H1 (cell line): ENCODE measurements around the gene INF2. TPM values are rescaled to one million over a fixed set of nuclear protein-coding genes. Genes with fewer than 3 reads are reported as not detected.

Experiments
- CTCF ChIA-PET: fragments of 300-600 bp; sonication (Branson Sonifier 250); formaldehyde crosslinking; loops from one replicate; lab custom pipeline; 2021; ENCODE audit not compliant: partially characterized antibody; lab: Charles Lee
- POLR2A ChIA-PET: fragments of 300-600 bp; sonication (Branson Sonifier 250); formaldehyde crosslinking; loops from one replicate; lab custom pipeline; 2021; ENCODE audit warnings: inconsistent platforms; ENCODE audit not compliant: partially characterized antibody; lab: Charles Lee
- DNase-seq, 2 experiments: peaks; one replicate each; pipeline versions ENCODE4 v3.0.0 to v3.0.0-alpha.2; 2010 to 2022; ENCODE audit warnings: low spot score in 2 of 2, low read depth in 1 of 2, mixed read lengths in 1 of 2
- FAIRE-seq: peaks from 2 replicates; lab custom pipeline; 2011; peaks lifted over from hg19 to GRCh38; lab: Jason Lieb, UNC
- H2AFZ ChIP-seq: 2 replicates; pipeline ENCODE4 v1.8.1; 2012; ENCODE audit warnings: low read length, inconsistent platforms
- H2AK5ac ChIP-seq: 2 replicates; pipeline ENCODE4 v1.6.1; 2013; ENCODE audit warnings: low read depth, low read length
- H2BK120ac ChIP-seq: replicated peaks from 2 replicates; pipeline ENCODE3; 2013; ENCODE audit warnings: low read depth, low read length, inconsistent platforms
- H2BK12ac ChIP-seq: 2 replicates; pipeline ENCODE4 v1.6.1; 2013; ENCODE audit warnings: low read depth, low read length
- H2BK15ac ChIP-seq: 2 replicates; pipeline ENCODE4 v1.6.1; 2013; ENCODE audit warnings: low read length
- H2BK20ac ChIP-seq: 2 replicates; pipeline ENCODE4 v1.6.1; 2013; ENCODE audit warnings: low read length
- H2BK5ac ChIP-seq: 2 replicates; pipeline ENCODE4 v1.6.1; 2013; ENCODE audit warnings: low read depth, low read length
- H3K14ac ChIP-seq: 2 replicates; pipeline ENCODE4 v1.6.1; 2013; ENCODE audit warnings: inconsistent platforms; ENCODE audit not compliant: insufficient read length
- H3K18ac ChIP-seq: 2 replicates; pipeline ENCODE4 v1.6.1; 2013; ENCODE audit warnings: low read length; ENCODE audit errors: extremely low read depth
- H3K23ac ChIP-seq: 2 replicates; pipeline ENCODE4 v1.6.1; 2013; ENCODE audit warnings: inconsistent platforms; ENCODE audit not compliant: insufficient read length
- H3K23me2 ChIP-seq: 2 replicates; pipeline ENCODE4 v1.6.1; 2013; ENCODE audit warnings: low read depth, low read length
- H3K27ac ChIP-seq: 2 replicates; pipeline ENCODE4 v1.6.1; 2011; ENCODE audit warnings: low read depth, low read length, inconsistent platforms
- H3K27me3 ChIP-seq, 4 experiments: replicated peaks in 1 of 4; 1 replicate in 1 of 4; 2 replicates in 3 of 4; pipeline versions ENCODE4 v1.6.1 to v1.8.1; 2011 to 2013; ENCODE audit warnings: low read length in 3 of 4, mild to moderate bottlenecking in 3 of 4, inconsistent platforms in 2 of 4, mixed read lengths in 2 of 4, moderate library complexity in 1 of 4; ENCODE audit not compliant: control insufficient read depth in 3 of 4, insufficient read depth in 3 of 4; ENCODE audit errors: extremely low read depth in 1 of 4
- H3K36me3 ChIP-seq, 4 experiments: 2 replicates each; pipeline versions ENCODE4 v1.6.1 to v1.8.1; 2011 to 2013; ENCODE audit warnings: mild to moderate bottlenecking in 4 of 4, low read length in 3 of 4, moderate library complexity in 2 of 4, control low read depth in 1 of 4, inconsistent platforms in 1 of 4; ENCODE audit not compliant: insufficient read depth in 4 of 4, control insufficient read depth in 2 of 4
- H3K4ac ChIP-seq: replicated peaks from 2 replicates; pipeline ENCODE3; 2013; ENCODE audit warnings: low read length, low read depth, mixed read lengths, inconsistent platforms; ENCODE audit not compliant: insufficient read length
- H3K4me1 ChIP-seq, 4 experiments: replicated peaks in 1 of 4; 1 replicate in 1 of 4; 2 replicates in 3 of 4; pipeline versions ENCODE4 v1.6.1 to v1.8.1; 2011 to 2013; ENCODE audit warnings: low read length in 3 of 4, inconsistent platforms in 2 of 4, mixed read lengths in 1 of 4; ENCODE audit not compliant: insufficient read depth in 4 of 4, control insufficient read depth in 3 of 4
- H3K4me2 ChIP-seq, 2 experiments: 2 replicates each; pipeline versions ENCODE4 v1.6.1 to v1.8.1; 2011 to 2013; ENCODE audit warnings: low read depth in 2 of 2, low read length in 2 of 2, control low read depth in 1 of 2, inconsistent platforms in 1 of 2, mild to moderate bottlenecking in 1 of 2; ENCODE audit not compliant: insufficient read depth in 1 of 2
- H3K4me3 ChIP-seq, 4 experiments: fragments of 200-600, 300-600 bp in 1 of 4; sonication (generic), shearing (Covaris generic), sonication (Bioruptor Twin) in 1 of 4; 2 replicates each; pipeline versions ENCODE4 v1.5.1 to v1.8.1; 2011 to 2016; ENCODE audit warnings: low read length in 4 of 4, low read depth in 3 of 4, control low read depth in 2 of 4, inconsistent platforms in 2 of 4, mild to moderate bottlenecking in 2 of 4, mixed read lengths in 1 of 4, moderate library complexity in 1 of 4; ENCODE audit not compliant: insufficient read depth in 2 of 4; ENCODE audit errors: extremely low read depth in 1 of 4
- H3K56ac ChIP-seq: replicated peaks from 2 replicates; pipeline ENCODE3; 2013; ENCODE audit warnings: low read depth, mild to moderate bottlenecking, mixed read lengths, low read length, inconsistent platforms; ENCODE audit not compliant: insufficient read length
- H3K79me1 ChIP-seq: 2 replicates; pipeline ENCODE4 v1.6.1; 2013; ENCODE audit warnings: low read depth, low read length, control low read depth
- H3K79me2 ChIP-seq, 2 experiments: 2 replicates each; pipeline versions ENCODE4 v1.6.1 to v1.8.1; 2012 to 2013; ENCODE audit warnings: low read length in 2 of 2, mild to moderate bottlenecking in 2 of 2, inconsistent platforms in 1 of 2; ENCODE audit not compliant: insufficient read depth in 2 of 2, control insufficient read depth in 1 of 2
- H3K9ac ChIP-seq, 4 experiments: replicated peaks in 1 of 4; 1 replicate in 1 of 4; 2 replicates in 3 of 4; pipeline versions ENCODE4 v1.6.1 to v1.8.1; 2011 to 2013; ENCODE audit warnings: low read depth in 3 of 4, low read length in 3 of 4, control low read depth in 2 of 4, mild to moderate bottlenecking in 2 of 4, moderate library complexity in 2 of 4, inconsistent platforms in 1 of 4; ENCODE audit errors: extremely low read depth in 1 of 4
- H3K9me3 ChIP-seq, 2 experiments: 2 replicates each; pipeline versions ENCODE4 v1.6.1 to v1.8.1; 2012 to 2013; ENCODE audit warnings: mild to moderate bottlenecking in 2 of 2, moderate library complexity in 2 of 2, control low read depth in 1 of 2, inconsistent platforms in 1 of 2, low read depth in 1 of 2, low read length in 1 of 2, mixed read lengths in 1 of 2; ENCODE audit not compliant: insufficient read depth in 2 of 2
- H4K20me1 ChIP-seq, 2 experiments: replicated peaks in 1 of 2; 2 replicates each; pipeline versions ENCODE3 to v1.8.1; 2011 to 2013; ENCODE audit warnings: inconsistent platforms in 2 of 2, low read length in 2 of 2, mild to moderate bottlenecking in 1 of 2; ENCODE audit not compliant: insufficient read depth in 2 of 2, control insufficient read depth in 1 of 2
- H4K5ac ChIP-seq: 2 replicates; pipeline ENCODE4 v1.6.1; 2013; ENCODE audit warnings: low read length, low read depth, mixed read lengths, inconsistent platforms; ENCODE audit not compliant: insufficient read length
- H4K8ac ChIP-seq: 2 replicates; pipeline ENCODE4 v1.8.0; 2013; ENCODE audit warnings: mild to moderate bottlenecking, moderate library complexity, low read length, inconsistent platforms; ENCODE audit not compliant: insufficient read depth; ENCODE audit errors: extremely low read depth
- H4K91ac ChIP-seq: replicated peaks from 2 replicates; pipeline ENCODE3; 2013; ENCODE audit warnings: low read length, mixed read lengths, inconsistent platforms; ENCODE audit not compliant: insufficient read length
- SUZ12 ChIP-seq: fragments of 200-600 bp; sonication (generic); IDR thresholded peaks from 2 replicates; pipeline ENCODE4 v1.6.1; 2012; ENCODE audit warnings: mild to moderate bottlenecking, inconsistent platforms, low read length, moderate library complexity, mixed read lengths
- WGBS, 2 experiments: shearing (Covaris generic) in 1 of 2; methylation state at CpG; one replicate each; pipeline versions ENCODE4 v1.1.6 to v1.1.7; 2013 to 2015; ENCODE audit warnings: low lambda C conversion rate in 2 of 2, mixed read lengths in 2 of 2, inconsistent platforms in 1 of 2, low coverage in 1 of 2, missing lambda C conversion rate in 1 of 2; ENCODE audit not compliant: insufficient replicate concordance in 2 of 2, insufficient coverage in 1 of 2, insufficient read length in 1 of 2; ENCODE audit errors: extremely low coverage in 1 of 2, missing lambda C conversion rate in 1 of 2; 5-methylcytosine and 5-hydroxymethylcytosine counted together
- polyA plus RNA-seq, 7 experiments: library from polyadenylated mRNA; depleted of rRNA in 3 of 7; stranded (reverse) in 5 of 7; unstranded in 2 of 7; fragments of >200 nt in 5 of 7; fragments of 200-250 nt in 2 of 7; gene quantifications; 1 replicate in 5 of 7; 2 replicates in 1 of 7; 4 replicates in 1 of 7; pipeline versions ENCODE4 v1.2.1 to v1.2.3, GENCODE V29; 2011 to 2013; ENCODE audit warnings: missing spikeins in 2 of 7, mixed read lengths in 2 of 7
- total RNA-seq: library from RNA; stranded (reverse); fragmentation: NEBNext Ultra II Directional; extraction: Animal tissue kit (Norgen Biotek cat#: 25700); gene quantifications from 2 replicates; pipeline ENCODE4 v1.2.1, GENCODE V29; 2021

Gene INF2
- total and polyA plus RNA-seq, 2 of the 8 experiments (the other 6 are each of a cell fraction or from before 2014, with no cell fraction given), result 29.1 to 59.5 TPM

- CTCF ChIA-PET, result interaction anchor here (0.7 to 1.5 kb wide), 10 partner anchors 8 to 286 kb away, joined by 3 to 7 read pairs (median 3); partner anchors contain the start of gene ADSS1
- H4K8ac ChIP-seq, result no peak overlapping the region
- POLR2A ChIA-PET, result interaction anchor here (0.6 to 2.4 kb wide), 4 partner anchors 7 to 178 kb away, joined by 3 to 11 read pairs (median 3); no protein-coding TSS in a partner anchor
- no peak overlapping the region for H3K56ac ChIP-seq
- no peak overlapping the region for H3K4me3 ChIP-seq
- H2BK120ac ChIP-seq, result no peak overlapping the region
- H4K5ac ChIP-seq, result no peak overlapping the region
- peaks cover 0 to 8% (median 1%) of the 10 kb centered on the region in 4 experiments; a peak in 6 of 7 replicates for H3K4me1 ChIP-seq
- H3K79me1 ChIP-seq, result peaks cover 30% of the 10 kb centered on the region
- peaks cover 25 to 57% of the 10 kb centered on the region in 2 experiments for H4K20me1 ChIP-seq
- no peak for FAIRE-seq
- no peak overlapping the region for H3K9ac ChIP-seq
- no peaks in the 10 kb centered on the region for H3K23me2 ChIP-seq
- H3K27ac ChIP-seq, result no peak overlapping the region
- no peak overlapping the region for H3K18ac ChIP-seq
- no peaks in the 10 kb centered on the region for H3K9me3 ChIP-seq
- H2BK5ac ChIP-seq, result no peak overlapping the region
- no peak overlapping the region for H4K91ac ChIP-seq
- H3K36me3 ChIP-seq, result peaks cover 8 to 29% (median 23%) of the 10 kb centered on the region in 4 experiments; a peak in 7 of 8 replicates
- no peak overlapping the region for H2BK12ac ChIP-seq
- H2AK5ac ChIP-seq, result no peak overlapping the region
- DNase-seq, result no peak
- WGBS, 2 experiments, result 93% methylated on average over 30 of the region's 30 CpGs; no CpG with 5 or more reads in 1 of the 2 experiments
- no peak overlapping the region for H3K14ac ChIP-seq
- H2BK15ac ChIP-seq, result no peak overlapping the region
- H3K4ac ChIP-seq, result no peak overlapping the region
- H3K23ac ChIP-seq, result no peak overlapping the region
- H3K4me2 ChIP-seq, result no peak overlapping the region
- no peak overlapping the region for H2AFZ ChIP-seq
- no peak for TF ChIP-seq SUZ12
- TF ChIP-seq, all 59 proteins: peak for 0
- no peaks in the 10 kb centered on the region for H3K27me3 ChIP-seq
- H2BK20ac ChIP-seq, result no peak overlapping the region
- H3K79me2 ChIP-seq, result peaks cover 10 to 41% of the 10 kb centered on the region in 2 experiments; a peak in 3 of 4 replicates
These were observed 69.9 kb downstream of the INF2 start for GRCh38 chr14:104758981-104759969.
